SK-N-DZ (cell line): ENCODE measurements around the gene AUTS2.

Experiments
- DNase-seq: peaks from one replicate; pipeline ENCODE4 v3.0.0-alpha.2; 2015; ENCODE audit warnings: low spot score

The AUTS2 gene

GRCh38 chr7:70573071-70573661, 974.9 kb downstream of the AUTS2 start:
- DNase-seq = peak; percentile 58

GRCh38 chr7:70573696-70574095, 975.4 kb downstream of the AUTS2 start:
- no peak for DNase-seq

DNA sequence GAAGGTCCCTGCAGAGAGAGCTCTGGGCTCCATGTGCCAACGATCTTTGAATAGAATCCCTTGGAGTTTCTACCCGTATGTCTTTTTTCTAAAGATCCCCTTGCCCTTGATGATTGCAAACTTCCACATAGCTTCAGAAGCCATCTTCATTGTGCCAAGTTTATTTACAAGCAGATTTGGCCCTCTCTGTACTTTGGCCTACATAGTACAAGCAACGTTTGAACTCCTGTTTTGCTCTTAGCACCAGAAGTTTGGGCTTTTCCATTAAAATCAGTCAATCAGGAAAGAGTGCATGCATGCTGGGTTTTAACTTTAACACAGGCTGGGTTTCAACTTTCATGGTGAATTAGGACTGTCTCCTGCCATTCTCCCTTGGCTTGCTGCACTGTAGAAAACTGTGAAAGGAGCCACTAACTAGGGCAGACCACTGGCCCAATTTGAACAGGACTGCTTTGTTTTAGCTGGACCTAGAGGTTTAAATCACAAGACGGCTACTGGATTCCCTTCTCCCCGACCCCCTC, 976.1 kb downstream of the AUTS2 start:
- DNase-seq = no peak

DNA sequence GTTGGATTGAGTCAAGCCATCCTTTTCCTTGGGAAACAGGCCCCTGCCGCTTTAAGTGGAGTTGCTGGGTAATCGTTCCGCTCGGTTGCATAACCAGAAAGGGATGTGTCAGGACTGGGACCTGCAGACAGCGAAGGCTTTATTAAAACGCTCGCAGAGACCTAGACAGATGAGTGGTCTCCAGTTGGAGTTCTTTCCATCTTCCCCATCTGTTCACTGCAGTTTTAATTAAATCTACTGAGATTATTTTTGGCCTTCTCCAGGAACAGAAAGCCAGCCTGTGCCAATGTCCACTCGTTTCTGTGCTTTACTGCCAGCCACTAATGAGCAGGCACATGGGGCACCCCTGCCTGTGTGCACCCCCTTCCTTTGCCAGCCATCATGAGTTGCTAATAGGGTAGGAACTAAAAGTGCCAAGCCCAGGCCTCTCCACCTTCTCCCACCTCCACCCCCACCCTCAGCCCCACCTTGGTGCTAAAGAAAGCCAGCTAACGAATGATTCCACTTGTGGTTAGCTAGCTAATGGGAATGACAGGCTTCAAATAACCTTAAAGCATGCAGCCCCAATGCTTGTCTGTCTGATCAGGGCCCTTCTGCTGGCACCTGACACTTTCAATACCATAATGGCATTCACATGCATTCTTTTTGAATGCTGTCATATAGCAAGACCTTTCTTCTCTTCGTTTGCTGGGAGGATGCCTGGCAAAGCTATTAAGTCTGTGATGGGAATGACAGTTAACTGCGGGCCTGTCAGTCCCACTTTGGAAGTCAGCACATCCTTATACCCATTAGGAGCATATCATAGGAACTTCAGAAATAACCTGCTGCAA, 976.9 kb downstream of the AUTS2 start:
- peak; percentile 90 for DNase-seq

DNA sequence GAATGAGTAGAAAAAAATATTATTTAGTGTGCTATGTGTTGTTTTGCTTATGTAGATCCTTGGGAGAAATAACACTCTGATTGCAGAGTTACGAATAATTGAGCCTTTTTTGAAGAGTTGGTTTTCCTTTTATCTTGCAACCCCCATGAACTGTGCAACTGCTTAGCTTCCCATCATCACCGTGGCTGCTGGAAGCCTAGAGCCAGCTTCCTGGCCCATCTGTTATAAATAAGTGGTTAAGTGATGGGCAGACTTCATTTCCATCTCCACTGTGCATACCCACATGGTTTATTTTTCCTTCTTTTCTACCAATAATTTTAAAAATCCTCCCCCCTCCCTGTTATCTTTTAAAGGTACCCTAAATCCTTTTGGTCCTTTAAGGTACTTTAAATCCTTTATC, 978.8 kb downstream of the AUTS2 start:
- no peak for DNase-seq

DNA sequence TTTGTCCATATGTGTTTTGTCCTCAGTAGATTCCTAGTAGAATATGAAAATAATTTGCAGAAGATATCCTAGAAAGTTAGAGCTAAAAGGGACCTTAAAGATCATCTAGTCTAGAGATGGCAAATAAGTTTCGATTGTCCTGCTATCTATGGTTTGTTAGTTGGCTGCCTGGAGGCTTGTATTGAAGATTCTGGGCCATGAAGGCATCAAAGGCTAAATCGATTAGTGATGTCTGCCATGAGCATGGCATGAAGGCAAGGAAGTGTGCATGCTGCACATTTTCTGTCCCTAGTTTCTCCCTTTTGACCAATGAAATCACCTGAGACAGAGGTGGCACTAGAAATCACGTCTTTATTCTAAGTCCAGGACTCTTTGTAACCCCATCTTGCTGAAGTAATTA, 979.9 kb downstream of the AUTS2 start:
- DNase-seq = no peak

DNA sequence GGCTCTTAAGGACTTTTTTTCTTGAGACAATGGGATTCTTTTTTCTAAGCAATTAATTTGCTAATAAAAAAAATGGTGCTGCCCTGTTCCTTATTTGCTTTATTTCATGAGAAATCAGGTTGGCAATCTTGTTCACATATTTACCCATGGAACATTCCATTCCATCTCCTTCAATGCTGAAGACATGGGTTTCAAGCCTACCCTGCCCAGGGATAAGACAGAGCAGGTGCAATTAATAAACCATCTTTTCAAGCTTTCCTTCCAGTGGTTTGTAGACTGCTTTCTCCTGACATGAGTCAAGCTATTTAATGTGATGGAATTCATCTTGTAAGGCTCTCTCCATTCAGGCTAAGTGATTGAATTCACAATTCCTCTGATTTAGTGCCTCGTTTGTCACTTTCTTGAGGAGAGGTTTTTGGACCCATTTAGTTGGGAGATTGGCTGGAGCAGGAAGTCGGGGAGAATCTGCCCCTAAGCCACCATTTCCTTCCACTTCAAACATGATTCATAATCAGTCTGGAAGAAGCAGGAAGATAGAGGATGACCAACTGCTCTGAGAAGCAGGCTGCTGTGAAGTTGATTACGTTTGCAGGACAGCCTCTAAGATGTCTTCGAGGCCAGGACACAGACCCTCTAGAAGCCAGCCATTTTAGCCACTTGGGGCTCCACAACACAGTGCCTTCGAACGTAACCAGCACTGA, 981.3 kb downstream of the AUTS2 start:
- DNase-seq = no peak

DNA sequence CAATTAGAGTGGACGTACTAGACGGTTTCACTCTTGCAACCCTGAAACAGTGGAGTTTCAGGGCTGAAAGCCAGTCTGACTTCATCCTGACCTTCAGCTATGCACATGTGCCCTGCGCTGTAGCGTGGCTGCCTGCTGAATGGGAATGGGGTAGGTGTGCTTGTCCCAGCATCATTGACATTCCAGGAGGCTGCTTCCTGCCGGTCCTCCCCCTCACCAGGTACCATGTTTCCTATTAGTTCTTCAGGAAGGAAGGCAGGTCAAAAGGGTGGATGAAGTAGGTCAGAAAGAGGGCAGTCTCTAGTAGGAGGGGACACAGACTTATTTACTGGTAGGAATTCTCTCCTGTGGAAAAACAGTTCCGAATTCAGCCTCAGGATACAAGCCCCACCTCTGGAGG, 981.9 kb downstream of the AUTS2 start:
- no peak for DNase-seq

DNA sequence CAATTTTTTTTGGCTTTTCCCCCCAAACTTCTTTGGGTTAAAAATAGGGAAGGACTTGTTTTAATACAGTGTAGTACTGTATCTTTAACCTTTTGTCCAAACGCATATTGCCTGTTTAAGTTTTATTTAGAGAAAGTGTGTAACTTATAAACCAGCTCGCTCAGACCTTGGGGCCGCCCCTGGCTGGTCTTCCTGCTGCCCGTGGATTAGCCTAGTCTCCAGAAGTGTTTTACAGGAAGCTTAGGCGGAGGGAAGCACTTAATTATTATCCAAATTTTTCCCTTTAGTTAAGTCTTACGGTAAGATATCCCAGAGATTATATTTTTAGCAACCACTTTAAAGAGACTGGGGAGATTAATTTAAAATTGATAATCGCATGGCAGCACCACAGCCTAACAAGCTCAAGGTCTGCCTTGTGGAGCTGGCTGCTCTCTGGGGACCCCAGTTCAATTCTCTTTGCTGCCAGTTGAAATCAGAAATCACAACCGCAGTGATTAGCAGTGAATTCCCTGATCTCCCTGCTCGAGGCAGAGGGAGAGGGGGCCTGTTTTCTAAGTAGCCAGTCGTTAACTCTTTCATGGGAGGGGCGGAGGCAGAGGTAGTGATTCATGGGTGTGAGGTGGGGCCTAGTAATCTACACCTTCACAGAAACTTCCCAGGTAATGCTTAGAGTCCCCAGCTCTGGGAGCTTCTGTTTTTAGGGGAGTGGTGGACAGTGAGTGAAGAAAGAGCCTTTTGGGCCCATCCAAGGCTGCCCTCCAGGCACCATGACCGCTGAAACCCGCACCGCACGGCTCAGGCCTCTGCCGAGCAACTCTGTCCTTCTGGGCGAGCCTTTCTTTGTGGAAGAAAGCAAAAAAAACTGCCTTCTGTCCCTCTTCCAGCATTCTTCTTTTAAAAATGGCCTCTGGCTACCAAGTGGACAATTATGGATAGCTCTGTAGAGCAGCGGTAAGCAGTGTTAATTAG, 984.9 kb downstream of the AUTS2 start:
- DNase-seq = peak; percentile 50

DNA sequence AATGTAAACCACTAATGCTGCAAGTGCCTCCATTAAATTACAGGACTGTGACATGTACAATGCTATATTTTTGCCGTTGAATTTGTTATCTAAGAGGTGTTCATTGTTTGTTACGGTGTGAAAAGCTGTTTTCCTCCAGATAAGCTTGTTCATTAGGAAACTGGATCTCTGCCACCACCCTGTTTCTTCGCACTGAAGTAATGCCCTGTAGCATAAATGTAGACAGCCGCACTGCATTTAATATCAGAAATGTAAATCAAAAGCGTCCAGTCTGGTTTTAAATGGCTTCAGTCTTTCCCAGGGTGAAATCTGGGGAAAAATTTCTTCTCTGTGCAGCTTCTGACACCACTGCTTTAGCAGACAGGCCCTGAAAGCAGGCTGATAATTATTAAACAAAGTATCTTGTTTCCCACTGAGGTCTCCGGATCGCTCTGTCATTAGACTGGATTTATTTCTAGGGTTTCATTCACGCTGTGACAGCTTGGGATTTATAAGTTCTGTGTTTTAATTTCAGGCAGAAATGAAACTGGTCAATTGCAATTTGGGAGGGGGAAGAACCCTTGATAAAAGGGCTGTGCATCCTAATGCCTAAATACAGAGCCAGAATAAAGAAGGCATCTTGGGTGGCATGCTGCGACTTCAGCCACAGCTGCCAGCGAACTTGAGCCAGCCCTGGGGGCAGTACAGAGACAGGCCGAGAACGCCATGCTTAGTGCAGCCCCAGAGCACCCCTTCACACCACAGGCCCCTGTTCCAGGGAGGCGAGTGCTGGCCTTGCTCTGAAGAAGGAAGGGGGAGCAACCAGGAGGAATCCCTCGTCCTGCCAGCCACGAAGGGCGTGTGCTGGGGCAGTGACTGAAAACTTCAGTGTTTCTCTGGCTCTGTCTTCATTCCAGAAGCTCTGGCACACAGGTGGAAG, 985.9 kb downstream of the AUTS2 start:
- no peak for DNase-seq

DNA sequence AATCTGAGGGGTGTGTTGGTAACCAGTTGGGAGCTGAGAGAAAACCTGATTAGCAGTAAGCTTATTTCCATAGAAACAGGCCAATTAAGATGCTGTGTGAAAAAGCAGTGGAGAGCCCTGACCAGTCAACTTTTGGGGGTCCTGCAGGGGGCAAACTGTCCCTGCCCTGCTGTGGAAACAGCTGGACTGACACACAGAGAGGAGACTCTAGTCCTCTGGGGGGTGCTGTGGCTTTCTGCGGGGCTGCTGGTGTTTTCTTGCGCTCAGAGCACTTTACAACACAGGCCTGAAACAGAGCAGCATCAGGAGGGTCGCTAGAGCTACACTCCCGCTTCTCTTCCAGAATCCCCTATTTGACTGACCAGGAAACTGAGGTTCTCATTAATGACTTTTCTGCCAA, 986.8 kb downstream of the AUTS2 start:
- DNase-seq = peak; percentile 43

DNA sequence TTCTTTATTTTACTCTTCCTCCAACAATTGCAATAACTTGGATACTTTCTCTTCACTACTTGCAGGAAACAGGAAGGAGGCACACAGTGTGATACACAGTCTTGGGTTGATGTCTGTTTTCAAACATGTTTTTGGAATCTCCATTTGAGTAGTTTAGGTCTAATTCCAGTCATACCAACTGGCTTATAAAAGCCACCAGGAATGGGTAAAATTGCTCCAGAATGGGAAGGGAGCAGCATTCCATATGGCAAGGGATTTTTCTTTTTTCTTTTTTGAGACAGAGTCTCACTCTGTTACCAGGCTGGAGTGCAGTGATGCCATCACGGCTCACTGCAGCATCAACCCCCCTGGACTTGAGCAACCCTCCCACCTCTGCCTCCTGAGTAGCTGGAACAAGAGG, 988.5 kb downstream of the AUTS2 start:
- no peak for DNase-seq

GRCh38 chr7:70587739-70588138, 989.5 kb downstream of the AUTS2 start:
- no peak for DNase-seq

DNA sequence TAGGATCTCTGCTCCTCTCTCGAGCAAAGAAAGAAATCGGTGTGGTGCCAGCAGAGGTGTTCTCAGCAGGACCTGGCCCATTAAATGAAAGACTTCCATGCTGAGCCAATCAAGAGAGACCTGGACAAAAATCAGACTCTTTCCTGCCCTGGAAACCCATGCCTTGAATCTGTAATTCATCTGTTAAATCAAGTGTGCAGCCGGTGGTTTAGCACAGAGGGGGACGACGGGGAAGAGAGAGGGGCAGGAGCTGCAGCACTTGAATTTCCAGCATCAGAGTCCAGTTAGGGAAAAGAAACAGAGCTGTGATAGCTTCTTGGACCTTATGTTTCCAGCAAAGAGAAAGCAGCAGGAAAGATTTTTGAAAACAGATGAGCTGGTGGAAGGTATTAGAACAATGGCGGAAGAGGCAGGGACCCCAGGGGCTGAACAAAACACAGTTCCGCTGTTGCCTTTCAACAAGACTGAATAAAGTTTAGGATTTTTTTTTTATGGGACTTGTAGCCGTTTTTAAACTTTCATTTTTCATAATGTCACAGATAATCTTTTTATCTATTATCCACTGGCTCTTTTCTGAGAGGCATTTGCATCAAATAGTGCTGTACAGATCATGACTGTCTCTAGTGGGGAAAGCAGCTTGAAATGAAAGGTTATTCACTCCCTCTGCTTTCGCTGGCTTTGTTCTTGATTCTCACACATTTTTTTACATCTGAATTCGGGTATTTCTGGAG, 990.1 kb downstream of the AUTS2 start:
- no peak for DNase-seq

DNA sequence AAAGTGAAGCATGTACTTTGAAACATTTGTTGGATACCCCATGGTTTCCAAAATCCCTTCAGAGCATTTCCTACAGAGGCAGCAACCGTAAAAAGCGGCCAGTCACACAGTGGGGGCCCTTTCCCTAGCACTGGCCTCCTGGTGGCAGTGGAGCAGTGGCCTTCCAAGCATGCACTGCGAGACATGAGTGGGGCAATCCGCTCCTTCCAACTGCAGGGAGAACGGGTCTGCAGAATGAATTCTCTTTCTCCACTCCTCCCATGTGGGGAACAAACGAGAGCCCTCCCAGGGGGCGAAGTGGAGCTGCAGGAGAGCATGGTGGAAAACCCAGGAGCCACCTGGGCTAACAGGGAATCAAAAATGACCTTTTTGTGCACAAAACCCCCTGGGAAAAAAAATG, 990.7 kb downstream of the AUTS2 start:
- DNase-seq = no peak

DNA sequence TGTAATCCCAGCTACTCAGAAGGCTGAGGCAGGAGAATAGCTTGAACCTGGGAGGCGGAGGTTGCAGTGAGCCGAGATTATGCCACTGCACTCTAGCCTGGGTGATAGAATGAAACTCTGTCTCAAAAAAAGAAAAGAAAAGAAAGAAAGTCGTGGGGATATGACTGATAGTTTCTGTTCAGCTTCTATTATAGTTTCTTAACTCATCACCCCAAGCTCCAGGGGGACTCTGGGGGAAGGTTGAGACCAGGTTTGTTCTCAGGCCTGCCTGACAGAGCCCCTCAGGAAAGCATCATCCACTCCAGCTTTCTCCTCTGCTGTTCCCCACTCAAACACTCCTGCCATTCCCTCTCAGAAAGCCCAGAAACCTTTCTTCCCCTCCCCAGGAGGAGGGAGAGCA, 991.3 kb downstream of the AUTS2 start:
- no peak for DNase-seq

- DNase-seq = no peak
These were observed 992.0 kb downstream of the AUTS2 start for GRCh38 chr7:70590126-70590854.

GRCh38 chr7:70591643-70592042, 993.4 kb downstream of the AUTS2 start:
- DNase-seq = no peak

- no peak for DNase-seq
These were observed 993.9 kb downstream of the AUTS2 start for GRCh38 chr7:70592171-70592570.
